HepG2 (cell line): ENCODE measurements around the gene OXLD1. TPM values are rescaled to one million over a fixed set of nuclear protein-coding genes. Genes with fewer than 3 reads are reported as not detected.
A peak's percentile ranks its signal among the peaks of the same experiment; 100 is the strongest.

Source experiments
- ARNT2 ChIP-seq: sonication (generic); formaldehyde crosslinking; IDR thresholded peaks from 2 replicates; pipeline ENCODE4 v1.8.0; 2022; ENCODE audit warnings: mild to moderate bottlenecking, low read depth, missing genetic modification reagents, moderate library complexity
- ELF1 ChIP-seq: sonication (generic); formaldehyde crosslinking; IDR thresholded peaks from 2 replicates; pipeline ENCODE4 v1.4.0; 2020; ENCODE audit warnings: missing genetic modification reagents
- FOXC1 ChIP-seq: sonication (generic); formaldehyde crosslinking; IDR thresholded peaks from 2 replicates; pipeline ENCODE4 v1.8.0; 2022; ENCODE audit warnings: mild to moderate bottlenecking, missing genetic modification reagents, borderline replicate concordance
- HNF4A ChIP-seq: sonication (generic); formaldehyde crosslinking; IDR thresholded peaks from 2 replicates; pipeline ENCODE4 v1.4.0; 2020; ENCODE audit warnings: missing genetic modification reagents
- MYC ChIP-seq: sonication (generic); formaldehyde crosslinking; IDR thresholded peaks from 2 replicates; pipeline ENCODE4 v1.9.0; 2021; ENCODE audit warnings: missing genetic modification reagents, borderline replicate concordance
- MYPOP ChIP-seq: sonication (generic); formaldehyde crosslinking; IDR thresholded peaks from 2 replicates; pipeline ENCODE4 v1.8.1; 2023; ENCODE audit warnings: mild to moderate bottlenecking, moderate library complexity, missing genetic modification reagents
- SAFB2 ChIP-seq: sonication (generic); formaldehyde crosslinking; IDR thresholded peaks from 2 replicates; pipeline ENCODE4 v1.5.1; 2020; ENCODE audit warnings: missing genetic modification reagents, low read depth, mild to moderate bottlenecking, borderline replicate concordance
- SIN3A ChIP-seq: IDR thresholded peaks from 2 replicates; pipeline ENCODE4 v1.6.1; 2011; ENCODE audit warnings: low read depth, mild to moderate bottlenecking, control low read depth, low read length, borderline replicate concordance
- SMC3 ChIP-seq: IDR thresholded peaks from 2 replicates; pipeline ENCODE4 v1.6.1; 2011; ENCODE audit warnings: low read length, improper control_type of control experiment
- TFDP1 ChIP-seq: IDR thresholded peaks from 2 replicates; pipeline ENCODE4 v1.6.1; 2016; ENCODE audit warnings: missing compliant biosample characterization, missing genetic modification reagents, borderline replicate concordance
- ZBTB44 ChIP-seq: sonication (generic); formaldehyde crosslinking; IDR thresholded peaks from 2 replicates; pipeline ENCODE4 v1.4.0; 2020; ENCODE audit warnings: missing genetic modification reagents
- ZC3H4 ChIP-seq: sonication (generic); formaldehyde crosslinking; IDR thresholded peaks from 2 replicates; pipeline ENCODE4 v1.4.0; 2020; ENCODE audit warnings: missing genetic modification reagents, borderline replicate concordance
- ZMYM2 ChIP-seq: sonication (generic); formaldehyde crosslinking; IDR thresholded peaks from 2 replicates; pipeline ENCODE4 v1.8.0; 2022; ENCODE audit warnings: mild to moderate bottlenecking, missing genetic modification reagents
- ZNF160 ChIP-seq: sonication (generic); formaldehyde crosslinking; IDR thresholded peaks from 2 replicates; pipeline ENCODE4 v1.8.0; 2022; ENCODE audit warnings: mild to moderate bottlenecking, inconsistent platforms, missing genetic modification reagents
- ZNF33B ChIP-seq: sonication (generic); formaldehyde crosslinking; IDR thresholded peaks from 2 replicates; pipeline ENCODE4 v1.5.1; 2020; ENCODE audit warnings: mild to moderate bottlenecking, missing genetic modification reagents
- ZNF34 ChIP-seq: sonication (generic); formaldehyde crosslinking; IDR thresholded peaks from 2 replicates; pipeline ENCODE4 v1.4.0; 2020; ENCODE audit warnings: mild to moderate bottlenecking, missing genetic modification reagents, borderline replicate concordance
- ZNF414 ChIP-seq: sonication (generic); formaldehyde crosslinking; IDR thresholded peaks from 2 replicates; pipeline ENCODE4 v1.5.0; 2020; ENCODE audit warnings: missing genetic modification reagents
- ZNF441 ChIP-seq: sonication (generic); formaldehyde crosslinking; IDR thresholded peaks from 2 replicates; pipeline ENCODE4 v1.7.0; 2021; ENCODE audit warnings: missing genetic modification reagents, borderline replicate concordance
- ZNF460 ChIP-seq: sonication (generic); formaldehyde crosslinking; IDR thresholded peaks from 2 replicates; pipeline ENCODE4 v1.5.1; 2020; ENCODE audit warnings: missing genetic modification reagents, mild to moderate bottlenecking, borderline replicate concordance
- ZNF563 ChIP-seq: sonication (generic); formaldehyde crosslinking; IDR thresholded peaks from 2 replicates; pipeline ENCODE4 v1.8.0; 2022; ENCODE audit warnings: mild to moderate bottlenecking, moderate library complexity, missing genetic modification reagents
- ZNF605 ChIP-seq: sonication (generic); formaldehyde crosslinking; IDR thresholded peaks from 2 replicates; pipeline ENCODE4 v1.8.0; 2022; ENCODE audit warnings: mild to moderate bottlenecking, missing genetic modification reagents
- ZNF652 ChIP-seq: IDR thresholded peaks from 2 replicates; pipeline ENCODE4 v1.6.1; 2016; ENCODE audit warnings: low read depth, borderline replicate concordance
- polyA plus RNA-seq, 8 experiments: library from polyadenylated mRNA; depleted of rRNA in 3 of 8; stranded (reverse) in 7 of 8; unstranded in 1 of 8; fragments of >200 nt; fragmentation: Illumina TruSeq in 4 of 8; extraction: Trizol in 4 of 8; gene quantifications; 2 replicates each; pipeline versions ENCODE4 v1.2.1 to v1.2.3, GENCODE V29; 2011 to 2016; ENCODE audit warnings: low read depth in 4 of 8, missing spikeins in 1 of 8, mixed read lengths in 1 of 8; ENCODE audit not compliant: insufficient read depth in 1 of 8
- total RNA-seq, 5 experiments: library from RNA; depleted of rRNA; stranded (reverse); fragments of >200 nt; fragmentation: Illumina TruSeq; extraction: Trizol; gene quantifications; 2 replicates each; pipeline ENCODE4 v1.2.3, GENCODE V29; 2016; ENCODE audit warnings: low read depth in 1 of 5

Gene OXLD1
- total and polyA plus RNA-seq, 2 of the 13 experiments (the other 11 are each of a cell fraction or from before 2014, with no cell fraction given), result 27.1 to 37.5 TPM

GRCh38 chr17:81665205-81666091, 957 bp downstream of the OXLD1 start (continued):
- TF ChIP-seq ARNT2 (CRISPR knock-in tag) (no peak), TFDP1 (CRISPR knock-in tag) (peak; percentile 52; the same call in 1 of the 2 replicates), ZMYM2 (CRISPR knock-in tag) (0 out of 2 replicates have a peak, but pooled peaks have one; percentile 44), ZBTB44 (CRISPR knock-in tag) (peak; percentile 38; the same call in 1 of the 2 replicates), MYC (peak; percentile 88), ZNF652 (CRISPR knock-in tag) (no peak), MYPOP (CRISPR knock-in tag) (peak; percentile 22; the same call in 1 of the 2 replicates), ZNF460 (CRISPR knock-in tag) (no peak), SIN3A (peak; percentile 26; the same call in 1 of the 2 replicates), FOXC1 (CRISPR knock-in tag) (0 out of 2 replicates have a peak, but pooled peaks have one; percentile 57), ZNF33B (peak; percentile 49; the same call in 1 of the 2 replicates), ZNF605 (peak; percentile 25; the same call in 1 of the 2 replicates), SAFB2 (0 out of 2 replicates have a peak, but pooled peaks have one; percentile 39), ZNF563 (CRISPR knock-in tag) (0 out of 2 replicates have a peak, but pooled peaks have one; percentile 9), SMC3 (no peak), ZNF441 (0 out of 2 replicates have a peak, but pooled peaks have one; percentile 11), ZNF414 (CRISPR knock-in tag) (peak; percentile 5), ZNF34 (CRISPR knock-in tag) (no peak), HNF4A (CRISPR knock-in tag) (no peak), ELF1 (CRISPR knock-in tag) (0 out of 2 replicates have a peak, but pooled peaks have one; percentile 13), ZNF160 (CRISPR knock-in tag) (0 out of 2 replicates have a peak, but pooled peaks have one; percentile 1), ZC3H4 (peak; percentile 74; the same call in 1 of the 2 replicates)
